HUES64 (cell line): ENCODE measurements around the gene PTPRN2.

ENCODE experiments used
- H3K27ac ChIP-seq: 2 replicates; pipeline ENCODE4 v1.7.0; 2013; ENCODE audit warnings: low read depth, low read length, inconsistent platforms
- H3K27me3 ChIP-seq: 2 replicates; pipeline ENCODE4 v1.6.1; 2013; ENCODE audit warnings: mild to moderate bottlenecking, low read length; ENCODE audit not compliant: insufficient read depth
- H3K36me3 ChIP-seq: 2 replicates; pipeline ENCODE4 v1.6.1; 2013; ENCODE audit warnings: mild to moderate bottlenecking, low read length; ENCODE audit not compliant: insufficient read depth
- H3K4me1 ChIP-seq: 2 replicates; pipeline ENCODE4 v1.6.1; 2013; ENCODE audit warnings: mild to moderate bottlenecking, low read length, moderate library complexity; ENCODE audit not compliant: insufficient read depth
- H3K4me3 ChIP-seq: 2 replicates; pipeline ENCODE4 v1.5.1; 2013; ENCODE audit warnings: mild to moderate bottlenecking, low read length, moderate library complexity
- H3K9ac ChIP-seq: 2 replicates; pipeline ENCODE4 v1.6.1; 2013; ENCODE audit warnings: mild to moderate bottlenecking, low read depth, low read length
- H3K9me3 ChIP-seq: 2 replicates; pipeline ENCODE4 v1.6.1; 2013; ENCODE audit warnings: low read depth, low read length; ENCODE audit not compliant: insufficient read depth
- WGBS: fragments of 150-250, 120-280 bp; methylation state at CpG from one replicate; pipeline ENCODE4 v1.1.7; 2013; ENCODE audit warnings: missing lambda C conversion rate; 5-methylcytosine and 5-hydroxymethylcytosine counted together

Gene PTPRN2

DNA sequence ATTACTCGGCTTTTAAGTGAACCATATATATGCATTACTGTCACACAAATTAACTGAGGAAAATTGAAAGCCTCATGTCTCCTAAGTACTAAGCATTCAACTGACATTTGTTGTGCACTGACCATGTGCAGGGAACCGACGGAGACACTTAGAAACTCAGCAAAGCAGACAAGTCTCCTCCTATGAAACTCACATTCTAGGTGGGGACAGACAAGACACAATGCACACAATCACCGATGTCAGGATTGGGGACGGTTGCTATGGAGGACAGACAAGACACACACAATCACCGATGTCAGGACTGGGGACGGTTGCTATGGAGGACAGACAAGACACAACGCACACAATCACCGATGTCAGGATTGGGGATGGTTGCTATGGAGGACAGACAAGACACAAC, 134.0 kb downstream of the PTPRN2 start:
- H3K4me1 ChIP-seq, result no peaks in the 10 kb centered on the region
- H3K9ac ChIP-seq, result no peak overlapping the region
- no peak overlapping the region for H3K4me3 ChIP-seq
- H3K27ac ChIP-seq, result no peak overlapping the region
- no peaks in the 10 kb centered on the region for H3K36me3 ChIP-seq
- H3K27me3 ChIP-seq, result no peaks in the 10 kb centered on the region
- H3K9me3 ChIP-seq, result peaks cover 85% of the 10 kb centered on the region
- 85% methylated on average over 5 of the region's 9 CpGs for WGBS

GRCh38 chr7:158452331-158452730, 135.3 kb downstream of the PTPRN2 start:
- Histone ChIP-seq H3K27me3 (no peaks in the 10 kb centered on the region), H3K9me3 (peaks cover 87% of the 10 kb centered on the region), H3K4me1 (no peaks in the 10 kb centered on the region), H3K27ac (no peak overlapping the region), H3K9ac (no peak overlapping the region), H3K4me3 (no peak overlapping the region), H3K36me3 (no peaks in the 10 kb centered on the region)
- WGBS, result 89% methylated on average over 11 of the region's 11 CpGs

DNA sequence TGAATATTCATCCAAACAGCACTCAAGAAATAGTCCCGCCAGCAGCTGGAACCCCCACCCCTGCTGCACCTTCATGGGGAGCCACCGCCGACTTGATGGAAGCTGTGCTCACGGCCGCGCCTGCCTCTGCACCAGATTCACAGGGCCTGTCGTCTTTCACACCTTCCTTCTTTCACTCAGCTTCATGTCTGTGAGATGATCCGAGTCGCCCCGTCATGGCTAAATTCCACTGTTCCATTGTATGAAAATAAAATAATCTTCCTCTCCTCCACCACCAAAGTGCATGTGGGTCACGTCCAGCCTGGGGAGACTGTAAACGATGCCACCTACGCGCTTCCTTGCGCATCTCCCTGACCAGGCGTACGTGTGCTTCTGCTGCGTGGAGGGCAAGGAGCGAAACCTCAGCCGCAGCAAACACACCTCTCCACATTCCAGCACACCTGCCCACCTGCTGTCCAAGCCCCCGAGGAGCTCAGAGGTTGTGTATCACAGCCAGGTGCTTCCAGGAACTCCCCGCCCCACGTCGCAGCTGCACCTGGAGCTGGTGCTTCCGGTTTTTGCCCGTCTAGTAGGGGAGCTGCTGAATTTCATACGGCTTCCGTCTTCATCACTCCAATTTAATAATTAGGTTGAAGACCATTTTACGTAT, 137.0 kb downstream of the PTPRN2 start:
- no peaks in the 10 kb centered on the region for H3K36me3 ChIP-seq
- H3K27me3 ChIP-seq, result no peaks in the 10 kb centered on the region
- no peak overlapping the region for H3K27ac ChIP-seq
- 90% methylated on average over 29 of the region's 29 CpGs for WGBS
- no peak overlapping the region for H3K9ac ChIP-seq
- H3K4me1 ChIP-seq, result no peaks in the 10 kb centered on the region
- H3K4me3 ChIP-seq, result no peak overlapping the region
- peaks cover 87% of the 10 kb centered on the region for H3K9me3 ChIP-seq

DNA sequence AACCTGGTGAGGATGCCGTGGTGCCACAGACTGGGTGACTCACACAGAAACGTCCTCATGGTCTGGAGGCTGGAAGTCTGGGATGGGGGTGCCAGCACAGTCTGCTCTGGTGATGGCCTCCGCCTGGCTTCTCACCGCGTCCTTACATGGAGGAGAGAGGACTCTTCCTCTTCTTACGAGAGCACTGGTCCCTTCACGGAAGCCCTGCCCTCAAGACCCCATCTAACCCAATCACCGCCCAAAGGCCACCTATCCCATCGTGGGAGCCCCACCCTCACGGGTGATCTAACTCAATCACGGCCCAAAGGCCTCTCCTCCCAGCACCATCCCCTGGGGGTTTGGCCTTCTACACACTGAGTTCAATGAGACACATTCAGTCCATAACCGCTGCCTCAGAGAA, 137.7 kb downstream of the PTPRN2 start:
- Histone ChIP-seq H3K27me3 (no peaks in the 10 kb centered on the region), H3K27ac (no peak overlapping the region), H3K36me3 (no peaks in the 10 kb centered on the region), H3K4me1 (no peaks in the 10 kb centered on the region), H3K4me3 (no peak overlapping the region), H3K9me3 (peaks cover 92% of the 10 kb centered on the region), H3K9ac (no peak overlapping the region)
- WGBS, result 82% methylated on average over 12 of the region's 12 CpGs

DNA sequence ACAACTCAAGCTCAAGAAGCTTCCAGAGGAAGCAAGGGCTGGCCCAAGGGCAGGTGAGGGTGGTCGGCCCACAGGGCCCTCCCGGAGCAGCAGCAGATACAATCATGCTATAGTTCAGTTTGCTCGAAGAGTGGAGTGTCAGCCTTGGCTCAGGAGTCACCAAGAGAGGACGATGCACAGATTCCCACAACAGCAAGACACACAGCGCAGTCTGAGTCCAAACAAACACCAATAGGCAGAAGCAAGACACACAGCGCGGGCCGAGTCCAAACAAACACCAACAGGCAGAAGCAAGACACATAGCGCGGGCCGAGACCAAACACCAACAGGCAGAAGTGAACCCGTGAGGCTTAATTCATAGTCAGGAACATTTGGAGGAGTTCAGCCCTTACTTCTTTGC, 138.4 kb downstream of the PTPRN2 start:
- no peak overlapping the region for H3K9ac ChIP-seq
- no peaks in the 10 kb centered on the region for H3K4me1 ChIP-seq
- peaks cover 92% of the 10 kb centered on the region for H3K9me3 ChIP-seq
- no peak overlapping the region for H3K4me3 ChIP-seq
- H3K36me3 ChIP-seq, result no peaks in the 10 kb centered on the region
- no peak overlapping the region for H3K27ac ChIP-seq
- WGBS, result 88% methylated on average over 12 of the region's 12 CpGs
- no peaks in the 10 kb centered on the region for H3K27me3 ChIP-seq

GRCh38 chr7:158448430-158449100, 139.1 kb downstream of the PTPRN2 start:
- no peak overlapping the region for H3K9ac ChIP-seq
- WGBS, result 82% methylated on average over 16 of the region's 16 CpGs
- no peaks in the 10 kb centered on the region for H3K4me1 ChIP-seq
- H3K9me3 ChIP-seq, result peaks cover 95% of the 10 kb centered on the region
- no peak overlapping the region for H3K4me3 ChIP-seq
- no peaks in the 10 kb centered on the region for H3K36me3 ChIP-seq
- H3K27me3 ChIP-seq, result no peaks in the 10 kb centered on the region
- H3K27ac ChIP-seq, result no peak overlapping the region

DNA sequence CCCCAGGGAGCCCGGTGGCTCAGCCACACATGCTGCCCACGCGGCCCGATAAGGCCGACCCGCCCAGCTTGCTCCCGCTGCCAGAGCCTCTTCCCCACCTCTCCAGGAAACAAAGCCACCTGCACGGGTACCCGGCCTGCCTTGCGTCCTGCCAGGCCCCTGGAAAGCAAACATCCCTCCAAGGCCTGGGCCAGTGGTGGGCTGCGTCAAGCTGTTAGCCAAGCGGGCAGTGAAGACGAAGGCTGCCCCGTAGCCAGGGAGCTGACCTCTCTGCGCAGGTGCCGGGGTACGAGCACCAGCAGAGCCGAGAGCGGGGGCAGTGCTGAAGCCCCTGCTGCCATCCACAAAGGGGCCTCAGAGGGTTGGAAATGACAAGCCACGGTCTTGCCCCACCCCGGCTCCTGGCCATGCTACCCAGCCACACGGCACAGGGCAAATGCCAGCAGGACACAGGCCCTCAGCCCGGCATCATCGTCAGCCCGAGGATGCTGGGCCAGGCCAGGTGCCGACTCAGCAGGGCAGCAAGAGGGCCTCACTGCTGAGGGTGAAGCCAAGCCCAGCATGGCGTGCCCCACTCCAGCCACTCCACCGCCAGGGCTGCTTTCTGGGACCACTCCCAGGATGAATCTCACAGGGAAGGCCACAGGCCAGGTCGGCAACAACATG, 140.0 kb downstream of the PTPRN2 start:
- Histone ChIP-seq H3K36me3 (no peaks in the 10 kb centered on the region), H3K27me3 (no peaks in the 10 kb centered on the region), H3K9ac (no peak overlapping the region), H3K4me1 (no peaks in the 10 kb centered on the region), H3K9me3 (peaks cover 98% of the 10 kb centered on the region), H3K27ac (no peak overlapping the region), H3K4me3 (no peak overlapping the region)
- 91% methylated on average over 29 of the region's 29 CpGs for WGBS

DNA sequence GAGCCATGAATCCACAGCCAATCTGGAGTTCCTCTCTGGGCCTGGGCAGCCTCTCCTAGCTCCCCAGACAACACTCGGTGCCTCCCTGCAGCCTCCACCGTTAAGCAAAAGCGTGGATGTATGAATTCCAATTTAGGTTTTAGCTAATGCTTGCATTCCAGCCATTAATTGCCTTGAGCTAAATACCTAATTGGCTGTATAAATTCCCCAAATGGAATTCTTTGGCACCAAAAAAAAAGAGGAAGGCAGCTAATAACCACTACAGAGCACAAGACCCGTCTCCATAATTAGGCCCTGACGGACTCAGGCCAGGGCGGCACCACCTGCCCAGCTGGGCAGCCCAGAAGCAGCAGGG, 140.5 kb downstream of the PTPRN2 start:
- no peaks in the 10 kb centered on the region for H3K27me3 ChIP-seq
- H3K4me1 ChIP-seq, result no peaks in the 10 kb centered on the region
- H3K4me3 ChIP-seq, result no peak overlapping the region
- H3K9ac ChIP-seq, result no peak overlapping the region
- peaks cover 98% of the 10 kb centered on the region for H3K9me3 ChIP-seq
- no peak overlapping the region for H3K27ac ChIP-seq
- WGBS, result 94% methylated on average over 6 of the region's 6 CpGs
- no peaks in the 10 kb centered on the region for H3K36me3 ChIP-seq

DNA sequence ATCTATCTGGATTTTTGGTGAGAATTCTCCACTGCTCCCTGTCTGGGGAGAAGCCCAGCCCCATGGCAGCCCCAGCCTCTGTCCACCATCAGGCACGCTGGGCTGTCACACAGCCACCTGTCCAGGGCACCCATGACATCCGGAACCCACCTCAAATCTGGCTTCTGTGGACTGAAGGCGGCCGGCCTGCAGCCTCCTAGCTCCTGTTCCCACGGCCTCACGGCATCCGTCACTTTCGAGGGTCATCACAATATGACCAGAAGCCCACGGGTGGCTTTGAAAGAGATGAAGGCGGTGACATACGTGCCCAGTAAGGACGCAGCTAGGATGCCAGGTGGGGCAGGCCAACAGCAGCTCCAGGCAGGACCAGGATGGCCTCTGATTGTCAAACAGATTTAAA, 140.9 kb downstream of the PTPRN2 start:
- Histone ChIP-seq H3K4me3 (no peak overlapping the region), H3K9me3 (peaks cover 98% of the 10 kb centered on the region), H3K9ac (no peak overlapping the region), H3K27me3 (no peaks in the 10 kb centered on the region), H3K36me3 (no peaks in the 10 kb centered on the region), H3K27ac (no peak overlapping the region), H3K4me1 (no peaks in the 10 kb centered on the region)
- WGBS, result 82% methylated on average over 12 of the region's 12 CpGs

GRCh38 chr7:158446281-158446680, 141.3 kb downstream of the PTPRN2 start:
- no peaks in the 10 kb centered on the region for H3K4me1 ChIP-seq
- peaks cover 98% of the 10 kb centered on the region for H3K9me3 ChIP-seq
- H3K9ac ChIP-seq, result no peak overlapping the region
- no peaks in the 10 kb centered on the region for H3K36me3 ChIP-seq
- no peaks in the 10 kb centered on the region for H3K27me3 ChIP-seq
- 87% methylated on average over 13 of the region's 13 CpGs for WGBS
- no peak overlapping the region for H3K4me3 ChIP-seq
- no peak overlapping the region for H3K27ac ChIP-seq

GRCh38 chr7:158445421-158446175, 142.0 kb downstream of the PTPRN2 start:
- H3K4me3 ChIP-seq, result no peak overlapping the region

More at GRCh38 chr7:158445421-158446175, 142.0 kb downstream of the PTPRN2 start:
- Histone ChIP-seq H3K9me3 (peaks cover 98% of the 10 kb centered on the region), H3K27me3 (no peaks in the 10 kb centered on the region), H3K36me3 (no peaks in the 10 kb centered on the region), H3K27ac (no peak overlapping the region), H3K4me1 (no peaks in the 10 kb centered on the region), H3K9ac (no peak overlapping the region)
- 87% methylated on average over 29 of the region's 30 CpGs for WGBS
